ENCODE measurements around the gene SPAG17. TPM values are rescaled to one million over a fixed set of nuclear protein-coding genes. Genes with fewer than 3 reads are reported as not detected.

Gene SPAG17
- total and polyA plus RNA-seq, 2 of the 13 experiments (the other 11 are each of a cell fraction or from before 2014, with no cell fraction given), result not detected

GRCh38 chr1:118118469-118118868, 66.6 kb downstream of the SPAG17 start (continued):
- no peak for TF ChIP-seq TFDP1 (CRISPR knock-in tag; IDR thresholded peaks at IDR 0.05; ENCODE audit: borderline replicate concordance)
- peak; percentile 72 for TF ChIP-seq RXRB (CRISPR knock-in tag; IDR thresholded peaks at IDR 0.05; ENCODE audit: borderline replicate concordance)
- TF ChIP-seq GTF2F1 (IDR thresholded peaks at IDR 0.05; ENCODE audit: low read length), result no peak
- TF ChIP-seq TCF7L2 (IDR thresholded peaks at IDR 0.05; ENCODE audit: low read depth, low read length), result no peak
- TF ChIP-seq PCBP1 (IDR thresholded peaks at IDR 0.05; ENCODE audit: borderline replicate concordance, low read depth, low read length), result no peak
- no peak for TF ChIP-seq TSC22D2 (CRISPR knock-in tag; IDR thresholded peaks at IDR 0.05; ENCODE audit: borderline replicate concordance)
- no peak for TF ChIP-seq PBX2 (CRISPR knock-in tag; IDR thresholded peaks at IDR 0.05)
- TF ChIP-seq HMG20A (CRISPR knock-in tag; IDR thresholded peaks at IDR 0.05; ENCODE audit: borderline replicate concordance), result peak; percentile 57
- TF ChIP-seq SALL2 (CRISPR knock-in tag; IDR thresholded peaks at IDR 0.05), result no peak
- TF ChIP-seq TFE3 (CRISPR knock-in tag; IDR thresholded peaks at IDR 0.05), result no peak
- TF ChIP-seq ZNF646 (CRISPR knock-in tag; IDR thresholded peaks at IDR 0.05), result no peak
- no peak for TF ChIP-seq ZNF766 (CRISPR knock-in tag; IDR thresholded peaks at IDR 0.05; ENCODE audit: borderline replicate concordance)
- TF ChIP-seq THRA (CRISPR knock-in tag; IDR thresholded peaks at IDR 0.05; ENCODE audit: borderline replicate concordance), result peak; percentile 85; the same call in 1 of the 2 replicates
- TF ChIP-seq FOXM1 (CRISPR knock-in tag; IDR thresholded peaks at IDR 0.05), result no peak
- no peak for TF ChIP-seq CREB1 (IDR thresholded peaks at IDR 0.05)
- TF ChIP-seq CREB1 (CRISPR knock-in tag; IDR thresholded peaks at IDR 0.05), result no peak
- no peak for TF ChIP-seq ZNF570 (CRISPR knock-in tag; IDR thresholded peaks at IDR 0.05; ENCODE audit: borderline replicate concordance)
- TF ChIP-seq CAMTA2 (CRISPR knock-in tag; IDR thresholded peaks at IDR 0.05; ENCODE audit: borderline replicate concordance), result no peak
- no peak for TF ChIP-seq TARDBP (CRISPR knock-in tag; IDR thresholded peaks at IDR 0.05)
